Measurements from ENCODE around the gene SDR42E2.

GRCh38 chr16:22206013-22206841 lies 43.9 kb downstream of the SDR42E2 start, which contains the start of gene EEF2K:
- peak; percentile 84 for TF ChIP-seq POLR2AphosphoS5 (IDR thresholded peaks at IDR 0.05; ENCODE audit: low read depth, low read length)
- 0 out of 2 replicates have a peak, but pooled peaks have one; percentile 42 for TF ChIP-seq TAF1 (IDR thresholded peaks at IDR 0.05; ENCODE audit: borderline replicate concordance, insufficient read depth, low read length)
- TF ChIP-seq REST (IDR thresholded peaks at IDR 0.05; ENCODE audit: insufficient read depth in 1 of 2, low read depth in 2 of 2, low read length in 2 of 2), result no peak
- 0 out of 2 replicates have a peak, but pooled peaks have one; percentile 22 for TF ChIP-seq SIN3A (IDR thresholded peaks at IDR 0.05; ENCODE audit: borderline replicate concordance, insufficient read depth, low read length)

Measured in PFSK-1 (cell line).